ENCODE results near the gene HTRA3. TPM values are rescaled to one million over a fixed set of nuclear protein-coding genes. Genes with fewer than 3 reads are reported as not detected.

The HTRA3 gene
- total and polyA plus RNA-seq, 2 of the 8 experiments (the other 6 are each of a cell fraction or from before 2014, with no cell fraction given) = 3.2 to 5.8 TPM

- no peak for TF ChIP-seq GTF2F1 (IDR thresholded peaks at IDR 0.05; ENCODE audit: borderline replicate concordance, low read depth, low read length)
These were observed 1.6 kb downstream of the HTRA3 start (continued) for GRCh38 chr4:8270912-8271815.

All from H1 (cell line).